T-helper 1 cell treated with Interleukin-12 subunit alpha and Interleukin-12 subunit beta and Interleukin-4 antibody, amounts not matched to agents 30 ng/mL and 1 ng/mL, for 36 hours (primary cell): ENCODE measurements around the gene TF. TPM values are rescaled to one million over a fixed set of nuclear protein-coding genes. Genes with fewer than 3 reads are reported as not detected.

Experiments used
- intact Hi-C: fragments of 100-400 bp; cut with micrococcal nuclease; formaldehyde crosslinking; loops from one replicate; pipeline ENCODE4 v1.15.1; 2024
- total RNA-seq: library from RNA; stranded (reverse); gene quantifications from 2 replicates; pipeline ENCODE4 v1.2.3, GENCODE V29; 2022

The TF gene
- total RNA-seq, 1 donor from 2014 or later: 0.22 TPM

DNA sequence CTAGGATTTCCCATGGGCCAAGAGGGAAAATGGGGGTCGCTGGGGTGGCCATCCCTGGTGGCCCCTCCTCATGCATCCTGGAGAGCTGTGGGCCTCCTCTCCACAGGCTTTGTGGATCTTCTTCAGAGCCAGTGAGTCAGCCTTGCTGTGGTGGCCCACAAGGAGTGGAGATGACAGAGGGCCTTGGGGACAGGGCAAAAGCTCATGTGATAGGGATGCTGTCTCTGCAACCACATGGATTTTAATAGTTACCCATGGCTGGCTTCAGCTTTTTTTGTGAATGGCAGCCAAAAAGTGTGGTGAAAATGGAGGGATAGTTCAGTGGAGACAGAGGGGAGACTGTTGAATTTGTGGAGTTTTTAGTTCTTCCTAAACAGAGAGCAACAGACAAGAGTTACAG, 1.2 kb downstream of the TF start:
- intact Hi-C loops: no loop called here

DNA sequence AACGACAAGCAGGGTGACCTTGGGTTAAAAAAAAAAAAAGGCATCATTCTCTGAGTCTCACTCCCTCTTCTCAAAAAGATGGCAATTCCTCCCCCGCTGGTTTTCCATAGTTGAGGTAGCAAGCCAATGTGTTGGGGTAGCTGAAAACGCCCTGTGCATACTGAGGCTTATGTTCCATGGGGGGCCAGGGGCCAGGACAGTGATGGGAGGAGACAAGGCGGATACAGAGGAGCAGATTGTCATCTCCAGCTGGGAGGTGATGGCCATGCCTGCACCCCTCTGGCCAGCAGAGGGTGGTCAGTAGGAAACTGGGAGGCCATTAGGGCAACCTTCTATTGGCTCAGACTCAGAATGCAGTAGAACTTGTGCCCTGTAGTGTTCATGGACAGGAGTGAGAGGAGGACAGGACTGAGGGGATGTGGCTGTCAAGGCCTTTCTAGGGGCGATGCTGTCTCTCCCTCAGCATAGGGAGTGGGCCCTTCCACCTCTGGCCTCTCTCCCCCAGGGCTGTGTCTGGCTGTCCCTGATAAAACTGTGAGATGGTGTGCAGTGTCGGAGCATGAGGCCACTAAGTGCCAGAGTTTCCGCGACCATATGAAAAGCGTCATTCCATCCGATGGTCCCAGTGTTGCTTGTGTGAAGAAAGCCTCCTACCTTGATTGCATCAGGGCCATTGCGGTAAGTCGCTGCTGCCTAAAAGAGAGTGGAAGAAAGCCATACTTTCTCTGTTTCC, 1.9 kb downstream of the TF start:
- intact Hi-C loops: no loop called here

DNA sequence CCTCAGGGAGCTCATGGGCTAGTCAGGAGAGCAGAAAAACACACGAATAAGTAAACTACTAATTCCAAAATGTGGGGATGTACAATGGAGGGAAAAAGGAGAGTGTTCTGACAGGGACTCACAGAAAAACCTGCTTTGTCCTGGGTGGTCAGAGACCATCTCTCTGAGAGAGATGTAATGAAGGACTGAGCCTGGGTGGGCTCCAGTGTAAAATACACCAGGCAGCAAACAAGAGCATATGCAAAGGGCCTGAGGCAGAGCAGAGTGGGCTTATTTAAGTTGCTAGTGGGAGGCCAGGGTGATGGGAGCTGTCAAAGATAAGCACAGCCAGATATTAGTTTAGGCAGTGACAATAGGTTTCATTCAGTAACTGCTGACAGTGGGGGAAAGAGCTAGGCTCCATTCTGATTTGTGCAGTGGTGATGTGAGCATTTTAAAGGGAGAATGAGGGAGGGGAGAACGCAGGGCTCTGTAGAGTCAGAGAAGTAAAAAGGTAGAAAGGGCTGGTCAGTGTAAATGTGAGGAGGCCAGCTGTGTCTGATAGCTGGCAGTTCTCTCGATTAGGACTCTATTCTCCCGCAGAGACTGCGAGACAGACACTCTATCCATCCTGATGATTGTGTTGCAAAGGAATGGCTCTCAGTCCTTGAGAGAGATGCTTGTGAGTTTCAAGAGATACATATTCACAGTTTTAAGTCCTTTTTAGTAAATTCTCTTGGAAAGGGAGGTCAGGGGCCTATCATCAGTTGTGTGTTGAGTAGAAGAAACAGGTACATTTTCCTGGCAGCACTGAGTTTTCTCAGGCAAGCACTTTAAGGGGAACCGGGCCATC, 3.5 kb downstream of the TF start:
- intact Hi-C loops: no loop called here

DNA sequence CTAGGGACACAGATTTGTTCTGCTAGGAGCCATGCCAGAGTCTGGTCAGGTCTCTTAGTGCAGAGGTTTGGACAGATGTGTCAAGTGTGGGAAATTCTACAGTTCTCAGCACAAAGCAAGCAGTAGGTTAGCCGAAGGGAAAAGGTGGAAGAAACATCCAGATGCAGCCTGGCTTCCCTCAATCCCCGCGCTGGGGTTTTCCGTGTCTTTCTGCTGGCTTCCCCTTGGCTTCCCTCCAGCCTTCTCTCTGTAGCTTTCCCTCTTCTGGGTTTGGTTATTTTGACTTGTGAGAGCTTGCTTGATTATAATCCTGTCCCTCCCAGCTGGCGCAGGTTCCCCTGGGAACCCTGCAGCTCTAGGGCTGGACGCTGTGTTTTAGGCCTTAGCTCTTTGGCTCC, 4.1 kb downstream of the TF start:
- intact Hi-C loops: no loop called here

DNA sequence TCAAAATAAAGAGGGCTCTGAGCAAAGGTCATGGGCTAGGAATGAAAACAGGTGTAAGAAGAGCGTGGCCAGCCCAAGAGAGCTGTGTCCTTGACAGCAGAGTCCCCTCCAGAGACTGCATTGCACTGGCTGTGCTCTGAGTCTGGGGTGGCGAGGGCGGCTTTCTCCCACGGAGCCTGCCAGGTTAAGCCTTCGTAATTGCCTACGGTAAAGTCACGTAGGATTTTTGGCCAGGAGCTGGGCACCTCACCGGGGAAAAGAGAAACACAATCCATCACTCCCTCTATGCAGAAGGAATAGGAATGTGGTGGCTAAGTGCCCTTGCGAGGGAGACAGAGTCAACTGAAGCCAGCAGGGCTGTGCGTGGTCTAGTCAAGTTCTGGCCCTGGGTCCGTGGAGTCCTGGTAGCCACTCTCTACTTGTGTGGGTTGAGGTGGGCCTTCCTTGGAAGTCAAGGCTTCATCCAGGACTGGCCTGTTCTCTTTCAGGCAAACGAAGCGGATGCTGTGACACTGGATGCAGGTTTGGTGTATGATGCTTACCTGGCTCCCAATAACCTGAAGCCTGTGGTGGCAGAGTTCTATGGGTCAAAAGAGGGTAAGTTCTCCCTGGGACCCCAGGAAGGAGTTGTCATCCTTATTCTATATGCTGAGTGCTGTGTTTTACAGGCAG, 7.0 kb downstream of the TF start:
- intact Hi-C loops: no loop called here

DNA sequence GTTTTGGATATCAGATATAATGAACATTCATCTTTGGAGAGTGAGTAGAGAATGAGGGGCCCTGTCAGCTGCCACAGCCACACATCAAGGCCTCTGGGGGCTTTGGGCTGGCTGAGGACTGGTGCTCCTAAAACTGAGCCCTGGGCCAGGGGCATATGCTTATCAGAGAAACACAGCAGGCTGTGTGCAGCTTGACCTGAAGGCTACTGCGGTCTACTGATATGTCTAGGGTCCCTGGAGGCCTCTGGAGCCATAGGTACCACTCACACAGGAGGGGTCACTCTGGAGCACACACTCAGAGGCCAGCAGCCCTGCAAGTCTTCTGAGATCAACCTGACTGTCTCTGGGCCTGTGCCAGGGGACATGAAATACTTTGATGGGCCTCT, 7.6 kb downstream of the TF start:
- intact Hi-C loops: no loop called here

DNA sequence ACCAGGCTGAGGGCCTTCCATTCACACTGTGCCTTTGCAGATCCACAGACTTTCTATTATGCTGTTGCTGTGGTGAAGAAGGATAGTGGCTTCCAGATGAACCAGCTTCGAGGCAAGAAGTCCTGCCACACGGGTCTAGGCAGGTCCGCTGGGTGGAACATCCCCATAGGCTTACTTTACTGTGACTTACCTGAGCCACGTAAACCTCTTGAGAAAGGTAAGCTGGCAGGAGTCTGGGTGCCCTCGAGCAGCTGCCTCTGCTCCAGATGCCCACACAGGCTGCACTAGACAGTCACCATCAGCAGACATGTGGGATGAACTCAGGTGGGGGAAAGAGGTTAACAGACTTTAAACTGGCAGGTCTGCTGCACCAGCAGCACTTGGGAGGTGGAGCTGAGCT, 8.3 kb downstream of the TF start:
- intact Hi-C loops: no loop called here

DNA sequence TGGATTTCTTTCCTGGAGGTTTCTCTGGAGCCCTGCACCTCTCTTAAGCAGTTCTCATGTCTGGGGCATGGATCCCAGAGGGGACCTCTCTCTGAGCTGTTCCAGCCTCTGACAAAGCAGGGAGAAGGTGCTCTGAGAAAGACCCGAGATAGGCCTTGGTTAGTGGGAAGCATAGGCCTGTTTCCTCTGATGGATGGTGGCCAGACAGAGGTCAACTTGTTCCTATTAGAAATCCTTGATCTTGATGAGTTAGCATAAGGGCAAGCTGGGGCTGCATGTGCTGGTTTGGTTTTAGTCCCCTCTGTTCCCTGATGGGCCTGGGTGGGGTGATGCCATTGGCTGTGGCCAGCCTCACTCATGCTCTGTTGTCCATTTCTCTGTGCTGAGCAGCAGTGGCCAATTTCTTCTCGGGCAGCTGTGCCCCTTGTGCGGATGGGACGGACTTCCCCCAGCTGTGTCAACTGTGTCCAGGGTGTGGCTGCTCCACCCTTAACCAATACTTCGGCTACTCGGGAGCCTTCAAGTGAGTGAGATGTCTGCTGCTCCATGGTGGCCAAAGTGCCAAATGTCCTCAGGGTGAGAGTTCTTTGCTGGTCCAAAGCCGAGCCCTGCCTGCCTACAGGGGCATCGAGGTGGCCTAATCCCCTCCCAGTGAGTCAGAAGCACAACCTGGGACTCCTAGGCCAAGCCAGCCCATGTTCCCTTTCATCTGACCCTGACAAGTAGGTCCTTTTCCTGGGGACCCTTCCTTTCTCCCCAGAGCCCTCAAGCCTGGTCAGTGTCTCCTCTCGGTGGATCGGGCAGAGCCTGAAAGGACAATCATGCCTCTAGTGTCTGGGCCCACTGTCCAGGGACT, 9.0 kb downstream of the TF start:
- intact Hi-C loops: no loop called here

DNA sequence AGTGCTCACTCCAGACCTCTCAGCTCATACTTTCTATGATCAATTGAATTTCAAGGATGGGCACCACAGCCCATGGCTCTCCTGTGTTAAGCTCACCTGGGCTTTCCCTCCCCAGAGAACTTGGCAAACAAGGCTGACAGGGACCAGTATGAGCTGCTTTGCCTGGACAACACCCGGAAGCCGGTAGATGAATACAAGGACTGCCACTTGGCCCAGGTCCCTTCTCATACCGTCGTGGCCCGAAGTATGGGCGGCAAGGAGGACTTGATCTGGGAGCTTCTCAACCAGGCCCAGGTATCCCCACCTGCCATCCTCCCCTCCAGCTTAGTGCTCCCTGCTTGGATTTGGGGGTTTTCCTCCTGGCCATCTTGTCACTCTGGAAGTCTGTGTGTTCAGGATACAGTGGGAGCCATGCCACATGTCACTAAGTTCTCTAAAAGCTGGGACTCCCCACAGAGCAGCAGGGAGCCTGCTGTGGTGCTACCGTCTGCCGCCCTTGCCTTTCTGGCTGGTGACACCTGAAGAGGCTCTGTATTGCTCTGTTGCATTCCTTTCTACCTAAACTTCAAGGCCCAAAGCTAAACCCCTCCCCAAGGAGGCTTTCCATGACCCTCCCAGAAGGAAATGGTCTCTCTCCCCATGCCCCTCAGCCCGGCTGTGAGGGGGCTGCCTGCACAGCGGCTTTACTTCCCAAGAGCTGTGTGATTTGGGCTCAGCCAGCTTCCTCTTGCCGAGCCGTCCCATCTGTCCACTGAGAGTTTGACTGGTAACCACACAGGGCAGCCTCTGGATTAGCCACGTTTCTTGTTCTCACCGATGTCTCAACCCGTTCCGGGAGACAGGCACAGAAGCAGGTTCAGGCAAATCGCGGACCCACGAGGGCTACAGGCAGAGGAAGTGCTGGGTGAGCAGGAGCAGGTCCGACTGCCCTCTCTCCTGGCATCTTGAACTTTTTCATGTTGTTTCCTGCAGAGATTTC, 10.8 kb downstream of the TF start:
- intact Hi-C loops: no loop called here

DNA sequence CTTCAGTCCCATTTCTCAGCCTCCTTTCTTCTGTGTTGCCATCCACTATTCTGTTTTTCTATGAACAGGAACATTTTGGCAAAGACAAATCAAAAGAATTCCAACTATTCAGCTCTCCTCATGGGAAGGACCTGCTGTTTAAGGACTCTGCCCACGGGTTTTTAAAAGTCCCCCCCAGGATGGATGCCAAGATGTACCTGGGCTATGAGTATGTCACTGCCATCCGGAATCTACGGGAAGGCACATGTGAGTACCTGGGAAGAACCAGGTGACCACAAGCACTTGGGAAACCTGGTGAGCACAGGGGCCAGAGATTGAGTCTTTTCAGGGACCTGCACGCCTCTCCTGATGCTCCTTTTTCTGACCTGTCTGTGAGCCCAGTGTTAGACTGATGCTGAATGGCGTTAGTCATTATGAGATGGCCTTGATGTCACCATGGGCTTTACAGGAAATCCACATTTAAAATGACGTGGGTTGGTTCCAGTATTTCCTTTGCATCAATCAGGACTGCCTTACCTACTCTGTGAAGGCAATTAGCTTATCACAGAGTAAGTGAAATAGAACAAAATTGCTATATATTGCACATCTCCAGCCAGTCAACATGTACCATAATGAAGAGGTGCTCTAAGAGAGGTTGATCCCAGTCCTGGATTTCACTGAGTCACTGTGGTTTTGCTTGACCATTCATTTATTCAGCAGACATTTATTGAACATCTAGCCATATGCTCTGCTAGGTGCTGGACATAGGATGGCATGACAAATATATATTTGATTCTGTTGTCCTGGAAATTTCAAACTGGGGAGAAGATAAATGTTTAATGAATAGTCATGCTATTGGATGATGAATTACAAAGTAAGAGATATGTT, 11.7 kb downstream of the TF start:
- intact Hi-C loops: no loop called here

DNA sequence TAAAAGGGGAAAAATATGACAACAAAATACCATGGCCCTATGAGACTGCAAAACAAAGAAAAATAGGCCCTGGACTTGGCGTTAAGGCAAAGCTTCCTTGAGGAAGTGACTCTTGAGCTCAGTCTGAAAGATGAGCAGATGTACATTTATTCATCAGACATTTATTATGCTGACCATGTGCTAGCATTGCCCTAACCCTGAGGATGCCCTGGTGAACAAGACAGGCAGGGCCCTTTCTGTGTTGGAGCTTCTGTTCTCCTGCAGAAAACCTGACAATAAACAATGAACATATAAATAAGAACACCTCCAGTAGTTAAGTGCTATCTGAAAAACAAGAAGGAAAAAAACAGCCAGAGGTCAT, 12.4 kb downstream of the TF start:
- intact Hi-C loops: no loop called here

DNA sequence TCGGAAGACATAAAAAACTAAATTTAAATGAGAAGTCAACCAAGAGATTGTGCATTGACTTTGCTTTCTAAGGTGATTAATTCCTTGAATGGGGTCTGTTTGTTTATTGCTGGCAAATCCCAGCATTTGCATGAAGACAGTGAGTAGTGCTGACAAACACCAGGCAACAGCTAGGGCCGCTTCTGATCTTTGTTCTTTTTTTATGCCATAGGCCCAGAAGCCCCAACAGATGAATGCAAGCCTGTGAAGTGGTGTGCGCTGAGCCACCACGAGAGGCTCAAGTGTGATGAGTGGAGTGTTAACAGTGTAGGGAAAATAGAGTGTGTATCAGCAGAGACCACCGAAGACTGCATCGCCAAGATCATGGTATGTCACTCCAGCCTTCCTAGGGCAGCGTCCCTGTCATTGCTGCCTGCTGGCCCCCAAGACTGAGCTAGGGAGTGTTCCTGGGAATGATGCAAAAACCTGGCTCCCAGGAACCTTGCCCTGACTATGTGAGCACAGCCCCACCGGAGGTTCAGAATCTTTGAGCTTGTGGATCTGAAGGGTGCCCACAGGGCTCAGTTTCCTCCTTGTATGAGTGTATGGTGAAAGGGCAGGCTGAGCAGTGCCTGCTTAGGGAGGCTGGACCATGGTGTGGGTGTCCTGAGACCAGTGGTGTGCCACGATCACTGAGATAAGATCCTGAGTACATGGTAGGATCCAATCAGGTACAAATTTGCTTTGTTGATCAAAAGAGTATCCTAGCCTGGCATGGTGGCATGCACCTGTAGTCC, 13.0 kb downstream of the TF start:
- intact Hi-C loops: no loop called here

DNA sequence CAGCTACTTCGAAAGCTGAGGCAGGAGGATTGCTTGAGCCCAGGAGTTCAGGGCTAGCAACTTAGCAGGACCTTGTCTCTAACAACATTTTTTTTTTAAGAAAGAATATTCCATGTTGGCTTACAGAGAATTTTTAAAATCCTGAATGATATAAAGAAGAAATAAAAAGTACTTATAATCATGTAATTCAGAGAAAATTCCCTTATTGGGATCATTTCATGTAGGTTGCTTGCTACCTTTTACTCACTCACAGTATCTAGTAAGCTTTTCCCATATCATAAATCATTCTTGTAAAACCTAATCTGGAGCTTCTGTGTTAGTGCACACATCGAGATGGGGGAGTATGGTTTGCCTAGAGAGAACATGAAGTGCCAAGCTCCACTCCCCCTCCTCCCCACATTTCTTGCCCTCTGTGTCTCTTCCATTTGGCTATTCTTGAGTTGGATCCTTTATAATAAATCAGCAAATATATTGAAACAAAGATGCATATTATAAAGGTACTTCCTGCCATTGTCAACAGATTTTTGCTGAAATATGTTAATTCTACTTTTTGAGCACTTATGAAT, 13.6 kb downstream of the TF start:
- intact Hi-C loops: no loop called here

DNA sequence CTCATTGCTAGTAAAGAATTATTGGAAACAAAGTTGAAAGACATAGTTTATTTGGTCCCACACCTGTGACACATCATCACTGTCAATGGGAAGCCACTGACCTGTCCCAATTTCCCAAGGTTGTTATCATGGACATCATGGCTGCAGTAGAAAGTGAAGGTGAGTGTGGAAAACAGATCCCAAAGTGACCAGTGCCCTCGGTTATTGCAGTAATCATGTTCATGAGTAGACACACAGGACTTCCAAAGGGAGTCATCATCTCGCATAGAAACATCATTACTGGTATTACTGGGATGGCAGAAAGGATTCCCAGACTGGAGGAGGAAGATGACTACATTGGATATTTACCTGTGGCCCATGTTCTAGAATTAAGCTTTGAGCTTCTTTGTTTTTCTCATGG, 14.7 kb downstream of the TF start:
- intact Hi-C loops: no loop called here

DNA sequence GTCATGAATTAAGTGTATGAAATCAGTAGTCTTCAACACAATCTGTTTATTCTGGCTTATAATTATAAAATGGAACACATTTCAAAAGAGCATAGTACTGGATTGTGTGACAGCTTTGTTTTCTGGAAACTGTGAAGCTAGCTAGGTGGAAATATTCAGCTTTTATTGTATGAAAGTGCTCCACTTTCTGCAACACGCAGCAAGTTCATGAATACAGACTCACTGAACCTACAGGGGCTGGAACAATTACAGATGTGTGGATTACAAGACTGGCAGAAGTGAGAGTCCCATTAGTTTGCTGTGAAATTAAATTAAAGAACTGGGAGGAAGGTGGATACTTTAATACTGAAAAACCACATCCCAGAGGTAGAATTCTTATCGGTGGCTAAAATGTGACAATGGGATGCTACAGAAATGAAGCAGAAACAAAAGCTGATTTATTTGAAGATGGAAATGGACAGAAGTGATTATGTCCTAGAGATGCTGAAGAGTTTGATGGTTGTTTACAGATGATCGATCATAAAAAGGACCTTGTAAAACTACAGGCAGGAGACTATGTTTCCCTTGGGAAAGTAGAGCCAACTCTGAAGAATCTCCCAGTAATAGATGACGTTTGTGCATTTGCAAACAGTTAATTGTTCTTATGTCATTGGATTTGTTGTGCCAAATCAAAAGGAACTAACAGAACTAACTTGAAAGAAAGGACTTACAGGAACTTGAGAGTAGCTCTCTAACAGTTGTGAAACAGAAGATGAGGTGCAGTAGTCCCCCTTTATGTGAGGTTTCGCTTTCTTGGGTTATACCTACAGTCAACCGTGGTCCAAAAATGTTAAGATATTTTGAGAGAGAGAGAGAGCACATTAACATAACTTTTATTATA, 15.7 kb downstream of the TF start:
- intact Hi-C loops: no loop called here

DNA sequence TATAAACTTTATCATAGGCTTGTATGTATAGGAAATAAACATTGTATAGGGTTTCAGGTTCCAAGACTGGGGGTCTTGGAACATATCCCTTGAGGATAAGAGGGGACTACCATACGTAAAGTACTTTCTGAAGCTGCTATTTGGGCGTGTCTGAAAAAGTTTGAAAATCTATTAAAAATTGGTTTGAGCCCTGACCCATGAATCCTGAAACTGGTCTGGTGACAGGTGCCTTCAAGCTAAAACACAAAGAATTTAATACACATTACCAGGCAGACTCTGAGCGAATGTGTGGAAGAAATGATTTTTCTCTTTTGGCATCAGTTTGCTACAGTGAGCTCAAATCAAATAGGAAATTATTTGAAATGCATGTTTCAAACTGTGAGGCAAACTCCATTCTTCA, 16.3 kb downstream of the TF start:
- intact Hi-C loops: no loop called here
